ENCODE data around the gene TMEM163. TPM values are rescaled to one million over a fixed set of nuclear protein-coding genes. Genes with fewer than 3 reads are reported as not detected.
A peak's percentile ranks its signal among the peaks of the same experiment; 100 is the strongest.

TMEM163 gene
- total RNA-seq, 2 donors from 2014 or later: 0.24 TPM; not detected in 1

DNA sequence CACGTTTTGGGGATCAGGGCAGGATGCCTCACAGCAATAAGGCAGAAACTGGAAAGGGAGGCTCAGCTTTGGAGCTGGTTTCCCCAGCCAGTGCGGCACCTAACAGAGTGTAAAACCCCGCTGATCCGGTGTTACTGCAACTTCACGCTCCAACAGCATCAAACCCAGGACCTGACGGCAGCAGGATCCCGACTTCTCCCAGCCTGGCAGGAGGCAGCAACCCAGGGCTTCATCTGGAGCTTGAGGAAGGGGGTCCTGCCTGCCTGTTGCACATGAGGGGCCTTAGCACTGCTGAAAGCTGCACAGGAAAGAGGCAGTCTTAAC is 255.1 kb downstream of the TMEM163 start:
- Histone ChIP-seq H3K27ac (ENCODE audit: low read depth, low read length) (no peak overlapping the region), H3K36me3 (ENCODE audit: control insufficient read depth, insufficient read depth, low read length) (no peaks in the 10 kb centered on the region), H3K4me1 (ENCODE audit: control insufficient read depth, insufficient read depth, low read length) (no peaks in the 10 kb centered on the region), H3K9ac (ENCODE audit: extremely low read depth, low read length, poor library complexity, severe bottlenecking) (no peak overlapping the region), H3K27me3 (ENCODE audit: control insufficient read depth, insufficient read depth, low read length, poor library complexity, severe bottlenecking) (no peaks in the 10 kb centered on the region), H3K4me3 (ENCODE audit: low read length) (no peak overlapping the region), H3K9me3 (ENCODE audit: control insufficient read depth, low read length) (no peaks in the 10 kb centered on the region)
- Mint-ChIP-seq H3K27ac (no peak overlapping the region), H3K4me1 (peaks cover 2% of the 10 kb centered on the region), H3K9me3 (no peaks in the 10 kb centered on the region), H3K27me3 (ENCODE audit: insufficient read depth) (peaks cover 1% of the 10 kb centered on the region), H3K4me3 (no peak overlapping the region), H3K36me3 (ENCODE audit: low read depth) (no peaks in the 10 kb centered on the region)
- WGBS, 2 experiments (ENCODE audit: insufficient coverage in 1 of 2, insufficient read length in 1 of 2): 86 to 89% methylated on average over 2 to 7 of the region's 7 CpGs
- peak; percentile 33 for DNase-seq
- TF ChIP-seq, protein P1, sequence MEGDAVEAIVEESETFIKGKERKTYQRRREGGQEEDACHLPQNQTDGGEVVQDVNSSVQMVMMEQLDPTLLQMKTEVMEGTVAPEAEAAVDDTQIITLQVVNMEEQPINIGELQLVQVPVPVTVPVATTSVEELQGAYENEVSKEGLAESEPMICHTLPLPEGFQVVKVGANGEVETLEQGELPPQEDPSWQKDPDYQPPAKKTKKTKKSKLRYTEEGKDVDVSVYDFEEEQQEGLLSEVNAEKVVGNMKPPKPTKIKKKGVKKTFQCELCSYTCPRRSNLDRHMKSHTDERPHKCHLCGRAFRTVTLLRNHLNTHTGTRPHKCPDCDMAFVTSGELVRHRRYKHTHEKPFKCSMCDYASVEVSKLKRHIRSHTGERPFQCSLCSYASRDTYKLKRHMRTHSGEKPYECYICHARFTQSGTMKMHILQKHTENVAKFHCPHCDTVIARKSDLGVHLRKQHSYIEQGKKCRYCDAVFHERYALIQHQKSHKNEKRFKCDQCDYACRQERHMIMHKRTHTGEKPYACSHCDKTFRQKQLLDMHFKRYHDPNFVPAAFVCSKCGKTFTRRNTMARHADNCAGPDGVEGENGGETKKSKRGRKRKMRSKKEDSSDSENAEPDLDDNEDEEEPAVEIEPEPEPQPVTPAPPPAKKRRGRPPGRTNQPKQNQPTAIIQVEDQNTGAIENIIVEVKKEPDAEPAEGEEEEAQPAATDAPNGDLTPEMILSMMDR (conservative IDR thresholded peaks at IDR 0.05): no peak

GRCh38 chr2:134462791-134463698 is 255.8 kb downstream of the TMEM163 start:
- Mint-ChIP-seq H3K27ac (no peak overlapping the region), H3K36me3 (ENCODE audit: low read depth) (no peaks in the 10 kb centered on the region), H3K4me3 (no peak overlapping the region), H3K4me1 (peaks cover 2% of the 10 kb centered on the region), H3K9me3 (no peaks in the 10 kb centered on the region), H3K27me3 (ENCODE audit: insufficient read depth) (peaks cover 1% of the 10 kb centered on the region)
- H3K27me3 ChIP-seq (ENCODE audit: control insufficient read depth, insufficient read depth, low read length, poor library complexity, severe bottlenecking): no peaks in the 10 kb centered on the region
- no peak overlapping the region for H3K4me3 ChIP-seq (ENCODE audit: low read length)
- H3K36me3 ChIP-seq (ENCODE audit: control insufficient read depth, insufficient read depth, low read length): no peaks in the 10 kb centered on the region
- no peak overlapping the region for H3K27ac ChIP-seq (ENCODE audit: low read depth, low read length)
- TF ChIP-seq, protein P1 (conservative IDR thresholded peaks at IDR 0.05): no peak
- no peaks in the 10 kb centered on the region for H3K9me3 ChIP-seq (ENCODE audit: control insufficient read depth, low read length)
- no peaks in the 10 kb centered on the region for H3K4me1 ChIP-seq (ENCODE audit: control insufficient read depth, insufficient read depth, low read length)
- 92 to 94% methylated on average over 5 to 11 of the region's 11 CpGs for WGBS, 2 experiments (ENCODE audit: insufficient coverage in 1 of 2, insufficient read length in 1 of 2)
- DNase-seq: peak; percentile 33
- H3K9ac ChIP-seq (ENCODE audit: extremely low read depth, low read length, poor library complexity, severe bottlenecking): no peak overlapping the region

- WGBS, 2 experiments (ENCODE audit: insufficient coverage in 1 of 2, insufficient read length in 1 of 2): 89 to 96% methylated on average over 2 to 6 of the region's 6 CpGs
- H3K36me3 Mint-ChIP-seq (ENCODE audit: low read depth): no peaks in the 10 kb centered on the region
- no peak for DNase-seq
- H3K4me1 Mint-ChIP-seq: peaks cover 2% of the 10 kb centered on the region
- peaks cover under 1% of the 10 kb centered on the region for H3K27me3 Mint-ChIP-seq (ENCODE audit: insufficient read depth)
- Histone ChIP-seq H3K4me1 (ENCODE audit: control insufficient read depth, insufficient read depth, low read length) (no peaks in the 10 kb centered on the region), H3K27ac (ENCODE audit: low read depth, low read length) (no peak overlapping the region), H3K9ac (ENCODE audit: extremely low read depth, low read length, poor library complexity, severe bottlenecking) (no peak overlapping the region), H3K36me3 (ENCODE audit: control insufficient read depth, insufficient read depth, low read length) (no peaks in the 10 kb centered on the region), H3K4me3 (ENCODE audit: low read length) (no peak overlapping the region), H3K9me3 (ENCODE audit: control insufficient read depth, low read length) (no peaks in the 10 kb centered on the region), H3K27me3 (ENCODE audit: control insufficient read depth, insufficient read depth, low read length, poor library complexity, severe bottlenecking) (no peaks in the 10 kb centered on the region)
- no peak overlapping the region for H3K27ac Mint-ChIP-seq
- TF ChIP-seq, protein P1 (conservative IDR thresholded peaks at IDR 0.05): no peak
- H3K9me3 Mint-ChIP-seq: no peaks in the 10 kb centered on the region
- H3K4me3 Mint-ChIP-seq: no peak overlapping the region
Measured at GRCh38 chr2:134462275-134462674, 256.5 kb downstream of the TMEM163 start.
